GM12878 (cell line): ENCODE results near the gene TCF12. TPM values are rescaled to one million over a fixed set of nuclear protein-coding genes. Genes with fewer than 3 reads are reported as not detected.

Experiments
- ATAC-seq: fragments of 200-7000 bp; cut with Tn5 transposase; 3 replicates; pipeline ENCODE4 v1.9.1; 2020; ENCODE audit warnings: mild to moderate bottlenecking, moderate library complexity
- BruUV-seq: library from RNA; stranded (reverse); fragments of 400-500 nt; replicated peaks from 2 replicates; lab custom pipeline; 2021; lab: Mats Ljungman, UMichigan
- CTCF ChIA-PET: fragments of 300-600 bp; sonication (Branson Sonifier 250); formaldehyde crosslinking; extraction: SDS; loops from one replicate; lab custom pipeline; 2021; ENCODE audit warnings: inconsistent platforms; lab: Yijun Ruan, JAX
- POLR2A ChIA-PET: fragments of 350-600 bp; formaldehyde crosslinking; extraction: SDS; loops from one replicate; lab custom pipeline; 2021; ENCODE audit warnings: inconsistent platforms; lab: Charles Lee
- RAD21 ChIA-PET: fragments of 300-600 bp; sonication (Branson Sonifier 250); formaldehyde crosslinking; loops from one replicate; lab custom pipeline; 2023; ENCODE audit warnings: antibody characterized with exemption; ENCODE audit not compliant: unreplicated experiment; lab: Charles Lee
- SMC1A ChIA-PET: fragments of 300-600 bp; sonication (Branson Sonifier 250); formaldehyde crosslinking; loops from one replicate; lab custom pipeline; 2023; ENCODE audit not compliant: unreplicated experiment, uncharacterized antibody; lab: Charles Lee
- DNase-seq: peaks from one replicate; pipeline ENCODE4 v3.0.0-alpha.2; 2011; ENCODE audit warnings: low read depth, low spot score
- FAIRE-seq: peaks from 3 replicates; lab custom pipeline; 2011; peaks lifted over from hg19 to GRCh38; lab: Jason Lieb, UNC
- H2AFZ ChIP-seq: 2 replicates; pipeline ENCODE4 v1.6.0; 2011; ENCODE audit warnings: low read depth, low read length, control low read depth; ENCODE audit not compliant: control insufficient read depth
- H3K27ac ChIP-seq: 2 replicates; pipeline ENCODE4 v1.5.1; 2011; ENCODE audit warnings: control low read depth; ENCODE audit not compliant: control insufficient read depth, insufficient read depth
- H3K27me3 ChIP-seq, 2 experiments: replicated peaks in 1 of 2; 2 replicates each; pipeline versions ENCODE4 v1.6.0 to v1.6.1; 2011; ENCODE audit warnings: low read length in 1 of 2; ENCODE audit not compliant: control insufficient read depth in 2 of 2, insufficient read depth in 2 of 2
- H3K36me3 ChIP-seq, 2 experiments: 2 replicates each; pipeline ENCODE4 v1.5.1; 2011; ENCODE audit warnings: low read length in 1 of 2; ENCODE audit not compliant: control insufficient read depth in 2 of 2, insufficient read depth in 2 of 2
- H3K4me1 ChIP-seq: 2 replicates; pipeline ENCODE4 v1.6.1; 2011; ENCODE audit warnings: mild to moderate bottlenecking, low read length, moderate library complexity, mixed read lengths; ENCODE audit not compliant: control insufficient read depth, insufficient read depth
- H3K4me2 ChIP-seq: 2 replicates; pipeline ENCODE4 v1.6.0; 2011; ENCODE audit warnings: control low read depth; ENCODE audit not compliant: control insufficient read depth, insufficient read depth
- H3K4me3 ChIP-seq: fragments of 200-600 bp; sonication (generic); 2 replicates; pipeline ENCODE4 v1.5.1; 2016
- H3K79me2 ChIP-seq: 2 replicates; pipeline ENCODE4 v1.6.0; 2011; ENCODE audit warnings: low read length; ENCODE audit not compliant: control insufficient read depth, insufficient read depth
- H3K9ac ChIP-seq: 2 replicates; pipeline ENCODE4 v1.8.0; 2011; ENCODE audit warnings: low read length, control low read depth, mixed read lengths; ENCODE audit not compliant: control insufficient read depth, insufficient read depth
- H3K9me3 ChIP-seq: replicated peaks from 3 replicates; pipeline ENCODE4 v1.5.1; 2011; ENCODE audit warnings: mild to moderate bottlenecking, low read length; ENCODE audit not compliant: control insufficient read depth, insufficient read depth
- H4K20me1 ChIP-seq: 2 replicates; pipeline ENCODE4 v1.6.0; 2011; ENCODE audit not compliant: control insufficient read depth, insufficient read depth
- ATF2 ChIP-seq: IDR thresholded peaks from 2 replicates; pipeline ENCODE4 v1.6.1; 2012; ENCODE audit warnings: low read length, inconsistent platforms
- BCL11A ChIP-seq: IDR thresholded peaks from 2 replicates; pipeline ENCODE4 v1.6.1; 2011; ENCODE audit warnings: low read depth, low read length
- CBX5 ChIP-seq: sonication (generic); IDR thresholded peaks from 2 replicates; pipeline ENCODE4 v1.6.1; 2016; ENCODE audit warnings: low read depth, moderate library complexity, mild to moderate bottlenecking, inconsistent platforms
- CREB1 ChIP-seq: IDR thresholded peaks from 2 replicates; pipeline ENCODE4 v1.6.1; 2012; ENCODE audit warnings: low read depth, mild to moderate bottlenecking, inconsistent platforms
- CREM ChIP-seq: IDR thresholded peaks from 2 replicates; pipeline ENCODE4 v1.6.1; 2014; ENCODE audit warnings: antibody characterized with exemption, low read depth
- EED ChIP-seq: sonication (generic); IDR thresholded peaks from 2 replicates; pipeline ENCODE4 v1.6.1; 2016; ENCODE audit warnings: antibody characterized with exemption, low read depth
- ETV6 ChIP-seq, 2 experiments: fragments of 450-650 bp in 1 of 2; IDR thresholded peaks in 1 of 2; conservative IDR thresholded peaks in 1 of 2; 2 replicates each; pipeline ENCODE4 v1.6.1; 2014; ENCODE audit warnings: antibody characterized with exemption in 1 of 2, borderline replicate concordance in 1 of 2, low read depth in 1 of 2, mild to moderate bottlenecking in 1 of 2, moderate library complexity in 1 of 2
- FOS ChIP-seq: IDR thresholded peaks from 3 replicates; pipeline ENCODE4 v1.6.1; 2011; ENCODE audit warnings: borderline replicate concordance; ENCODE audit not compliant: insufficient read length; ENCODE audit errors: extremely low read depth
- FOXM1 ChIP-seq: IDR thresholded peaks from 2 replicates; pipeline ENCODE4 v1.6.1; 2012; ENCODE audit warnings: low read depth, mild to moderate bottlenecking, inconsistent platforms, low read length, moderate library complexity
- HDAC2 ChIP-seq: fragments of 200-600 bp; sonication (generic); IDR thresholded peaks from 2 replicates; pipeline ENCODE4 v1.6.1; 2017
- IKZF1 ChIP-seq: fragments of 450-650 bp; conservative IDR thresholded peaks from 2 replicates; pipeline ENCODE4 v1.6.1; 2017; ENCODE audit warnings: antibody characterized with exemption, mild to moderate bottlenecking
- IKZF2 ChIP-seq, 2 experiments: fragments of 450-650 bp; IDR thresholded peaks; 2 replicates each; pipeline ENCODE4 v1.6.1; 2017; ENCODE audit warnings: mild to moderate bottlenecking in 2 of 2, moderate library complexity in 2 of 2
- IRF4 ChIP-seq: IDR thresholded peaks from 2 replicates; pipeline ENCODE4 v1.6.1; 2011; ENCODE audit warnings: low read depth, low read length
- JUNB ChIP-seq: IDR thresholded peaks from 2 replicates; pipeline ENCODE4 v1.6.1; 2016; ENCODE audit warnings: antibody characterized with exemption, mild to moderate bottlenecking
- MAX ChIP-seq: IDR thresholded peaks from 2 replicates; pipeline ENCODE4 v1.6.1; 2012; ENCODE audit warnings: low read depth, low read length, improper control_type of control experiment
- MYB ChIP-seq: fragments of 150-350 bp; IDR thresholded peaks from 2 replicates; pipeline ENCODE4 v1.6.1; 2014; ENCODE audit warnings: mild to moderate bottlenecking, low read depth, low read length, borderline replicate concordance
- NBN ChIP-seq: fragments of 450-650 bp; IDR thresholded peaks from 2 replicates; pipeline ENCODE4 v1.6.1; 2016
- NR2C2 ChIP-seq: IDR thresholded peaks from 2 replicates; pipeline ENCODE4 v1.6.1; 2011; ENCODE audit warnings: borderline replicate concordance, low read depth; ENCODE audit not compliant: control insufficient read depth, insufficient read length
- RAD21 ChIP-seq: IDR thresholded peaks from 2 replicates; pipeline ENCODE4 v1.6.1; 2011; ENCODE audit warnings: mild to moderate bottlenecking, low read depth, low read length, moderate library complexity; ENCODE audit not compliant: insufficient read depth
- STAT3 ChIP-seq: IDR thresholded peaks from 2 replicates; pipeline ENCODE4 v1.6.1; 2011; ENCODE audit warnings: low read depth, low read length, improper control_type of control experiment
- USF2 ChIP-seq: IDR thresholded peaks from 2 replicates; pipeline ENCODE4 v1.6.1; 2011; ENCODE audit warnings: low read depth, low read length, improper control_type of control experiment, borderline replicate concordance
- ZZZ3 ChIP-seq: IDR thresholded peaks from 2 replicates; pipeline ENCODE4 v1.6.1; 2011; ENCODE audit warnings: low read depth; ENCODE audit not compliant: control insufficient read depth, insufficient read length
- WGBS: methylation state at CpG from one replicate; pipeline ENCODE4 v1.1.6; 2016; ENCODE audit warnings: low lambda C conversion rate; ENCODE audit not compliant: insufficient replicate concordance, insufficient coverage; ENCODE audit errors: missing lambda C conversion rate; 5-methylcytosine and 5-hydroxymethylcytosine counted together
- in situ Hi-C: fragments of 300-500 bp; cut with MboI; formaldehyde crosslinking; loops from 9 replicates; pipeline ENCODE4 v1.14.3; 2018; ENCODE audit warnings: mixed read lengths
- intact Hi-C: fragments of 100-400 bp; cut with micrococcal nuclease; formaldehyde crosslinking; loops from one replicate; pipeline ENCODE4 v1.14.2; 2022; ENCODE audit not compliant: unreplicated experiment
- polyA plus RNA-seq, 11 experiments: library from polyadenylated mRNA; depleted of rRNA in 4 of 11; unstranded in 6 of 11; stranded (reverse) in 5 of 11; fragments of >200 nt; fragmentation: Nextera tagmentation in 4 of 11; fragmentation: Illumina TruSeq in 1 of 11; extraction: Ambion mirVana in 4 of 11; extraction: Trizol in 1 of 11; gene quantifications; 1 replicate in 1 of 11; 2 replicates in 10 of 11; pipeline versions ENCODE4 v1.2.1 to v1.2.3, GENCODE V29; 2011 to 2016; ENCODE audit warnings: inconsistent platforms in 2 of 11, missing spikeins in 2 of 11, low read depth in 1 of 11
- total RNA-seq, 4 experiments: library from RNA; depleted of rRNA in 3 of 4; stranded (reverse); fragments of >200 nt in 3 of 4; fragmentation: Illumina TruSeq in 1 of 4; extraction: Trizol in 1 of 4; gene quantifications; 2 replicates each; pipeline versions ENCODE4 v1.2.1 to v1.2.3, GENCODE V29; 2013 to 2021
- TF ChIP-seq, protein P1 (sequence below): fragments of 450-650 bp; IDR thresholded peaks from 2 replicates; pipeline ENCODE4 v1.6.1; 2017; ENCODE audit warnings: mild to moderate bottlenecking

TCF12 gene
- total and polyA plus RNA-seq, 10 of the 15 experiments (the other 5 are each of a cell fraction or from before 2014, with no cell fraction given) = 8.2 to 70.9 (median 49.5) TPM

GRCh38 chr15:56960116-56960515, 41.7 kb downstream of the TCF12 start:
- SMC1A ChIA-PET = interaction anchor here (0.6 to 1.1 kb wide), 2 partner anchors 8 to 567 kb away, joined by 4 to 5 read pairs; no protein-coding TSS in a partner anchor
- Histone ChIP-seq H2AFZ (no peak overlapping the region), H3K27ac (no peak overlapping the region), H3K79me2 (peaks cover 42% of the 10 kb centered on the region), H3K36me3 (no peaks in the 10 kb centered on the region), H3K4me2 (no peak overlapping the region), H3K4me1 (peaks cover 33% of the 10 kb centered on the region), H3K4me3 (no peak overlapping the region), H3K9ac (no peak overlapping the region), H3K9me3 (peaks cover 5% of the 10 kb centered on the region; the same call in 2 of the 3 replicates), H3K27me3 (no peaks in the 10 kb centered on the region), H4K20me1 (no peaks in the 10 kb centered on the region)
- in situ Hi-C loops = no loop called here
- ATAC-seq = peak; percentile 53
- POLR2A ChIA-PET = interaction anchor here (0.6 to 0.7 kb wide), 2 partner anchors 31 to 32 kb away, joined by 3 to 5 read pairs; no protein-coding TSS in a partner anchor
- intact Hi-C loops = no loop called here
- DNase-seq = no peak
- 50% methylated on average over 2 of the region's 2 CpGs for WGBS
- no TSS peak for BruUV-seq
- FAIRE-seq = no peak
- RAD21 ChIA-PET = no interaction called here
- CTCF ChIA-PET = no interaction called here
- TF ChIP-seq IKZF2 (IDR thresholded peaks at IDR 0.05) (peak; percentile 93 to 94), CREM (peak; percentile 94), FOS (no peak), IKZF1 (peak; percentile 59), IRF4 (peak; percentile 84), CREB1 (peak; percentile 68), STAT3 (no peak), USF2 (no peak), NBN (no peak), BCL11A (peak; percentile 85; the same call in 1 of the 2 replicates), ETV6 (conservative IDR thresholded peaks at IDR 0.05 in 1 of 2, IDR thresholded peaks at IDR 0.05 in 1 of 2; ENCODE audit: borderline replicate concordance in 1 of 2, low read depth in 1 of 2) (peak in 1 of 2 experiments; percentile 58; a peak in 1 of 4 replicates), HDAC2 (no peak), ZZZ3 (no peak), MYB (no peak), EED (peak; percentile 80), JUNB (peak; percentile 100), NR2C2 (no peak), RAD21 (0 out of 2 replicates have a peak, but pooled peaks have one; percentile 2), FOXM1 (peak; percentile 98; the same call in 1 of the 2 replicates), MAX (no peak), CBX5 (peak; percentile 76; the same call in 1 of the 2 replicates), ATF2 (peak; percentile 100)
- TF ChIP-seq, protein P1, sequence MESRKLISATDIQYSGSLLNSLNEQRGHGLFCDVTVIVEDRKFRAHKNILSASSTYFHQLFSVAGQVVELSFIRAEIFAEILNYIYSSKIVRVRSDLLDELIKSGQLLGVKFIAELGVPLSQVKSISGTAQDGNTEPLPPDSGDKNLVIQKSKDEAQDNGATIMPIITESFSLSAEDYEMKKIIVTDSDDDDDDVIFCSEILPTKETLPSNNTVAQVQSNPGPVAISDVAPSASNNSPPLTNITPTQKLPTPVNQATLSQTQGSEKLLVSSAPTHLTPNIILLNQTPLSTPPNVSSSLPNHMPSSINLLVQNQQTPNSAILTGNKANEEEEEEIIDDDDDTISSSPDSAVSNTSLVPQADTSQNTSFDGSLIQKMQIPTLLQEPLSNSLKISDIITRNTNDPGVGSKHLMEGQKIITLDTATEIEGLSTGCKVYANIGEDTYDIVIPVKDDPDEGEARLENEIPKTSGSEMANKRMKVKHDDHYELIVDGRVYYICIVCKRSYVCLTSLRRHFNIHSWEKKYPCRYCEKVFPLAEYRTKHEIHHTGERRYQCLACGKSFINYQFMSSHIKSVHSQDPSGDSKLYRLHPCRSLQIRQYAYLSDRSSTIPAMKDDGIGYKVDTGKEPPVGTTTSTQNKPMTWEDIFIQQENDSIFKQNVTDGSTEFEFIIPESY = no peak
